Stimulated activated naive B cell treated with anti-CD40 and anti-IgM and Interleukin-4, amounts not matched to agents 10 μg/mL and 1 μg/mL and 100 μg/mL, for 72 hours (primary cell): ENCODE data around the gene PID1.

Experiments
- ATAC-seq, 2 donors: fragments of 150-1000 bp; cut with Tn5 transposase; replicated peaks; 2 replicates each; pipeline ENCODE4 v1.10.0; 2021; ENCODE audit warnings: moderate library complexity in 1 of 2
- DNase-seq: peaks from one replicate; pipeline ENCODE4 v3.0.0; 2021
- H3K27ac Mint-ChIP-seq: one replicate; pipeline ENCODE4 v1.8.0; 2022; ENCODE audit warnings: mild to moderate bottlenecking, mixed read lengths
- H3K27me3 Mint-ChIP-seq, 2 donors: one replicate each; pipeline ENCODE4 v1.8.0; 2022; ENCODE audit warnings: mixed read lengths in 2 of 2
- H3K36me3 Mint-ChIP-seq, 2 donors: one replicate each; pipeline ENCODE4 v1.8.0; 2022; ENCODE audit warnings: mixed read lengths in 2 of 2, mild to moderate bottlenecking in 1 of 2
- H3K4me1 Mint-ChIP-seq, 2 donors: one replicate each; pipeline ENCODE4 v1.8.0; 2022; ENCODE audit warnings: mixed read lengths in 2 of 2, mild to moderate bottlenecking in 1 of 2
- H3K4me3 Mint-ChIP-seq, 2 donors: one replicate each; pipeline ENCODE4 v1.8.0; 2022; ENCODE audit warnings: mild to moderate bottlenecking in 2 of 2, mixed read lengths in 2 of 2, moderate library complexity in 1 of 2
- H3K9me3 Mint-ChIP-seq, 2 donors: one replicate each; pipeline ENCODE4 v1.8.0; 2022; ENCODE audit warnings: mixed read lengths in 2 of 2, mild to moderate bottlenecking in 1 of 2

PID1 gene

DNA sequence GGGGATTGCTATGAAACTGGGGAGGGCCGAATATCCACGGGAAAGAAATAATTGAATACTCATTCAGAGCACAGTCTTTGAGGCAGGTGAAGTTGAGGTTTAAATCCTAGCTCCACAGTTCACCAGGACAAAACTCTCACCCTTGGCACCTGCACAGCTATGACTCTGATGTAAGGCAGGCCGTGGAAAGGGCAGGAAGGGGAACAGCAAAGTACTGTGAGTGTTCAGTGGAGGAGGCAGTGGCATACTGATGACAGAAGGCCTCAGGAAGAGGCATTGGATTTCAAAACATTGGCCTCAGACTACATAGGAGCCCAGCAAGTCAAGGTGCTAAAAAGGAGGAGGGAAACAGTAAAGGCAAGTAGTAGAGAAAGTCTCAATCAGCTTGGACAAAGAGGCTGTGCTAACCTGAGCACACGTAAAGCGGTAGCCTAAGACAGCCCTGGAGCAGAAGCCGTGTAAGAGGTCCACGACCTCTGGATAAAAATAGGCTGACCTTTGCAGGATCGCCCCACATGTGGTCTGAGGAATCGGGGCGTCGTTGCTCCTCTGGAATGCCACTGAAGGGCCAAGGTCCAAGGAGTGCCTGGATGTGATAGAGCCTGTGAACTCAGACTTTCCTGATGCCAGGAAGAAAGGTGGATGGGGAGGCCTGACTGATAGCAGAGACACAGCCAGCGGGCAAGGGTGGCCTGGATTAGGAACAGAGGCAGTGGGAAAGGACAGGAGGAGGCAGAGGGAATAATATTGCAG is 243.6 kb downstream of the PID1 start:
- Mint-ChIP-seq H3K4me1 (no peaks in the 10 kb centered on the region), H3K4me3 (no peak overlapping the region), H3K27me3 (no peaks in the 10 kb centered on the region), H3K36me3 (no peaks in the 10 kb centered on the region), H3K9me3 (peaks cover 8 to 12% of the 10 kb centered on the region in 2 donors), H3K27ac (no peak overlapping the region)
- DNase-seq (no peak), ATAC-seq (no peak)

GRCh38 chr2:229025653-229026052 is 245.4 kb downstream of the PID1 start:
- H3K36me3 Mint-ChIP-seq: no peaks in the 10 kb centered on the region
- no peaks in the 10 kb centered on the region for H3K27me3 Mint-ChIP-seq
- no peak overlapping the region for H3K27ac Mint-ChIP-seq
- no peak overlapping the region for H3K4me3 Mint-ChIP-seq
- H3K4me1 Mint-ChIP-seq: no peaks in the 10 kb centered on the region
- ATAC-seq (no peak), DNase-seq (no peak)
- peaks cover 9 to 10% of the 10 kb centered on the region in 2 donors for H3K9me3 Mint-ChIP-seq

DNA sequence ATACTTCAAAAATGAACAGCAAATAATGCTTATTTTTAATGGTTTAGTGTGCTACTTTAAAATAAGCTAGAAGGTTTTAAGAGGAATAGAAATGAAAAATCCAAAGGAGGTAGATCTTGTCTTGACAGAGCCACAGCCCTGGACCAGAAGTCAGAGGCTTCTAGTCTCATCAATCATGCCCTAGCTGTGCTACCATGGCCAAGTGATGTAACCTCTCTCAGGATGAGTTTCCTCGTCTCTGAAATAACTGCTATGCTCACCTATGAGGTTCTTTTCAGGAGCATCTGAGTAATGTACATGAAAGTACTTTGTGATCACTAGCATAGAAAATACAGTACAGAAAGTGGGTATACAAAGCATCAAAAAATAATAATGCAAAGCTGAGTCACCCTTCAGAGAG is 248.4 kb downstream of the PID1 start:
- no peak for DNase-seq
- no peaks in the 10 kb centered on the region for H3K36me3 Mint-ChIP-seq
- H3K27me3 Mint-ChIP-seq: no peaks in the 10 kb centered on the region
- peaks cover 6 to 8% of the 10 kb centered on the region in 2 donors for H3K9me3 Mint-ChIP-seq
- no peak overlapping the region for H3K27ac Mint-ChIP-seq
- no peak overlapping the region for H3K4me3 Mint-ChIP-seq
- H3K4me1 Mint-ChIP-seq: no peaks in the 10 kb centered on the region
- ATAC-seq: no peak

DNA sequence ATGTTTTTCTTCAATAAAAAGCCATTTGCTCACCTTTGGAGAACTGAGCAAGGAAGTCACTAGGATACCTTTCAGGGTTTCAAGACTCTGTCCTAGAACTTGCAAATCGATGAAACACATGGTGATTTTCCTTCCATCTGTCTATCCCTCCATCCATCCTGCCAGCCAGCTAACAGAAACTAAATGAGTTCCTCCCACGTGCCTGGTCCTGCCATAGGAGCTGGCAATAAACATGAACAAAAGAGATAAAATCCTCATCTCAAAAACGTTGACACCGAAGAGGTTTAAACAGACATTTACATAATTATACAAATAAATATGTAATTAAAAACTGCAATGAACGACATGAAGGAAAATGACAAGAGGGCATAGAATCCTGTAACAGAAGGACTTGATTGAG is 249.0 kb downstream of the PID1 start:
- H3K27ac Mint-ChIP-seq: no peak overlapping the region
- ATAC-seq (no peak), DNase-seq (no peak)
- no peaks in the 10 kb centered on the region for H3K27me3 Mint-ChIP-seq
- no peaks in the 10 kb centered on the region for H3K36me3 Mint-ChIP-seq
- H3K9me3 Mint-ChIP-seq: peaks cover 4% of the 10 kb centered on the region in 2 donors
- H3K4me1 Mint-ChIP-seq: no peaks in the 10 kb centered on the region
- no peak overlapping the region for H3K4me3 Mint-ChIP-seq

- Mint-ChIP-seq H3K27me3 (no peaks in the 10 kb centered on the region), H3K9me3 (no peaks in the 10 kb centered on the region), H3K4me1 (no peaks in the 10 kb centered on the region), H3K27ac (no peak overlapping the region), H3K36me3 (no peaks in the 10 kb centered on the region), H3K4me3 (no peak overlapping the region)
- ATAC-seq (no peak), DNase-seq (no peak)
Observed at GRCh38 chr2:229009816-229010215, 261.3 kb downstream of the PID1 start.

DNA sequence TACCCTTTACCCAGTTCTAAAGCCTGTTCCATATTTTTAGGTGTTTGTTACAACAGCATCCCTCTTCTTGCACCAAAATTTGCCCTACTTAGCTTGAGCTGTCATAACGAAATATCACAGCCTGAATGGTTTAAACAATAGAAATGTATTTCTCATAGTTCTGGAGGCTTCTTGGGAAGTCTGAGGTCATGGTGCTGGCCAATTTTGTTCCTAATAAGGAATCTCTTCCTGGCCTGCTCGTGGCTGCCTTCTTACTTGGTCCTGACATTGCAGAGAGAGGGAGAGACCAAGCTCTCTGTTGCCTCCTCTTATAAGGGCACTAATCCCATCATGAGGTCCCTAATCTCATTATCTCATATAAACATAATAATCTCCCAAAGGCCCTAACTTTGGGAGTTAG is 267.8 kb downstream of the PID1 start:
- Mint-ChIP-seq H3K9me3 (peaks cover 17 to 19% of the 10 kb centered on the region in 2 donors), H3K36me3 (no peaks in the 10 kb centered on the region), H3K4me3 (no peak overlapping the region), H3K27me3 (no peaks in the 10 kb centered on the region), H3K27ac (no peak overlapping the region), H3K4me1 (no peaks in the 10 kb centered on the region)
- ATAC-seq (no peak), DNase-seq (no peak)

- no peaks in the 10 kb centered on the region for H3K4me1 Mint-ChIP-seq
- no peak overlapping the region for H3K4me3 Mint-ChIP-seq
- peaks cover 20 to 23% of the 10 kb centered on the region in 2 donors for H3K9me3 Mint-ChIP-seq
- DNase-seq: no peak
- ATAC-seq: no peak
- H3K27ac Mint-ChIP-seq: no peak overlapping the region
- H3K36me3 Mint-ChIP-seq: no peaks in the 10 kb centered on the region
- no peaks in the 10 kb centered on the region for H3K27me3 Mint-ChIP-seq
Observed at GRCh38 chr2:229001196-229001595, 269.9 kb downstream of the PID1 start.

GRCh38 chr2:228999326-228999725 is 271.8 kb downstream of the PID1 start:
- Mint-ChIP-seq H3K9me3 (peaks cover 20 to 23% of the 10 kb centered on the region in 2 donors), H3K4me3 (no peak overlapping the region), H3K36me3 (no peaks in the 10 kb centered on the region), H3K4me1 (no peaks in the 10 kb centered on the region), H3K27ac (no peak overlapping the region), H3K27me3 (no peaks in the 10 kb centered on the region)
- no peak for ATAC-seq
- no peak for DNase-seq

- H3K4me1 Mint-ChIP-seq: no peaks in the 10 kb centered on the region
- no peak for DNase-seq
- ATAC-seq: no peak
- no peak overlapping the region for H3K4me3 Mint-ChIP-seq
- peaks cover 5 to 16% of the 10 kb centered on the region in 2 donors for H3K9me3 Mint-ChIP-seq
- no peaks in the 10 kb centered on the region for H3K36me3 Mint-ChIP-seq
- H3K27me3 Mint-ChIP-seq: no peaks in the 10 kb centered on the region
- no peak overlapping the region for H3K27ac Mint-ChIP-seq
Observed at GRCh38 chr2:228988786-228989185, 282.3 kb downstream of the PID1 start.

DNA sequence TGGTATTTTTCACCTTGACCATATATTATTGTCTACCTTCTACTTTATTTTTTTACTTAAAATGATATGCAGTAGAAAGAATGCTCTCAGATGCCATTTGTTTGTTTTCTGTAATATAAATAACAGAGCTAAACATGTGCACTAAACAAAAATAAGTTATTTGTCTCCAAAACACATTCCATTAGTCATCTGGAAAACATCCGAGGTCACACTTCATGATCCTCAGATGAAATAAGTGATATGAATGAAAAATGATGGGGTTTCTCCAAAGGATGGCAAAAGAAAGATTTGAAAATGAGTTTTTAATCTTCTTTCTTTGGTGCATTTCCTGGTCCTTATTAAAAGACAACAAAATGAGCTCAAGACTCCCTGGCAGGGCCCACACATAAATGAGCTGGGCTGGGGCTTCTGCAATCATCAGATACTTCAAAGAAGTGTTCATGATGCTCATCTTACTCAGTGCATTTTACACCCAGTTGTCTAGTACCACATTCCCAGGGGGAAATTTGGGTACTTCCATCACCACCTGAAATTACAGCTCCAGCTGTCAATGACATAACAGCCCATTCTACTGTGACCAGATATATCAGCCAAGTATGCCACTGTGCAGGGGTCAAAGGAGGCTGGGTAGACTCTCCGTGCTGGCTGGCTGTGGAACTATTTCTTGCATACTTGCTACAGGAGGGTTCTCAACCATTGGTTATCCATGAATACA is 283.5 kb downstream of the PID1 start:
- no peak for ATAC-seq
- Mint-ChIP-seq H3K4me1 (no peaks in the 10 kb centered on the region), H3K9me3 (peaks cover 5 to 18% of the 10 kb centered on the region in 2 donors), H3K4me3 (no peak overlapping the region), H3K27ac (no peak overlapping the region), H3K36me3 (no peaks in the 10 kb centered on the region), H3K27me3 (no peaks in the 10 kb centered on the region)
- no peak for DNase-seq

GRCh38 chr2:228986961-228987360 is 284.1 kb downstream of the PID1 start:
- Mint-ChIP-seq H3K36me3 (no peaks in the 10 kb centered on the region), H3K4me1 (no peaks in the 10 kb centered on the region), H3K4me3 (no peak overlapping the region), H3K27me3 (no peaks in the 10 kb centered on the region), H3K9me3 (peaks cover 5 to 18% of the 10 kb centered on the region in 2 donors), H3K27ac (no peak overlapping the region)
- DNase-seq (no peak), ATAC-seq (no peak)

GRCh38 chr2:228983700-228984099 is 287.4 kb downstream of the PID1 start:
- no peaks in the 10 kb centered on the region for H3K36me3 Mint-ChIP-seq
- no peak overlapping the region for H3K4me3 Mint-ChIP-seq
- H3K4me1 Mint-ChIP-seq: no peaks in the 10 kb centered on the region
- H3K27me3 Mint-ChIP-seq: no peaks in the 10 kb centered on the region
- ATAC-seq: no peak
- DNase-seq: no peak
- no peak overlapping the region for H3K27ac Mint-ChIP-seq
- peaks cover 5 to 17% of the 10 kb centered on the region in 2 donors for H3K9me3 Mint-ChIP-seq

- ATAC-seq (no peak), DNase-seq (no peak)
- H3K27ac Mint-ChIP-seq: no peak overlapping the region
- no peaks in the 10 kb centered on the region for H3K4me1 Mint-ChIP-seq
- H3K9me3 Mint-ChIP-seq: peaks cover 4 to 5% of the 10 kb centered on the region in 2 donors
- no peaks in the 10 kb centered on the region for H3K27me3 Mint-ChIP-seq
- no peaks in the 10 kb centered on the region for H3K36me3 Mint-ChIP-seq
- no peak overlapping the region for H3K4me3 Mint-ChIP-seq
Observed at GRCh38 chr2:228974169-228974568, 296.9 kb downstream of the PID1 start.
